GM21786 (cell line): ENCODE data around the gene CATSPER3.

Experiments
- ATAC-seq: cut with Tn5 transposase; IDR thresholded peaks from one replicate; pipeline ENCODE4 v1.9.1; 2021; ENCODE audit not compliant: unreplicated experiment

CATSPER3 gene

GRCh38 chr5:135010502-135011354 lies 43.0 kb downstream of the CATSPER3 start:
- ATAC-seq: no peak

- no peak for ATAC-seq
These were observed 43.8 kb downstream of the CATSPER3 start for GRCh38 chr5:135011355-135012032.

GRCh38 chr5:135012033-135012588 lies 44.4 kb downstream of the CATSPER3 start:
- no peak for ATAC-seq

- no peak for ATAC-seq
These were observed 45.3 kb downstream of the CATSPER3 start for GRCh38 chr5:135012951-135013391.

GRCh38 chr5:135013445-135013844 lies 45.7 kb downstream of the CATSPER3 start:
- no peak for ATAC-seq

- no peak for ATAC-seq
These were observed 46.4 kb downstream of the CATSPER3 start for GRCh38 chr5:135013947-135014570.

- ATAC-seq: no peak
These were observed 48.2 kb downstream of the CATSPER3 start for GRCh38 chr5:135015942-135016341.

- no peak for ATAC-seq
These were observed 49.2 kb downstream of the CATSPER3 start for GRCh38 chr5:135016861-135017290.

- no peak for ATAC-seq
These were observed 50.8 kb downstream of the CATSPER3 start for GRCh38 chr5:135018457-135018856.

GRCh38 chr5:135019314-135019713 lies 51.6 kb downstream of the CATSPER3 start:
- no peak for ATAC-seq

- ATAC-seq: no peak
These were observed 52.6 kb downstream of the CATSPER3 start for GRCh38 chr5:135020111-135020895.

GRCh38 chr5:135024956-135025729 lies 57.4 kb downstream of the CATSPER3 start:
- no peak for ATAC-seq

GRCh38 chr5:135025730-135026644 lies 58.3 kb downstream of the CATSPER3 start:
- ATAC-seq: no peak

GRCh38 chr5:135026645-135027265 lies 59.0 kb downstream of the CATSPER3 start:
- ATAC-seq: no peak

GRCh38 chr5:135027266-135027696 lies 59.6 kb downstream of the CATSPER3 start:
- no peak for ATAC-seq

- no peak for ATAC-seq
These were observed 60.2 kb downstream of the CATSPER3 start for GRCh38 chr5:135027697-135028615.

- no peak for ATAC-seq
These were observed 61.2 kb downstream of the CATSPER3 start for GRCh38 chr5:135028791-135029476.
